ENCODE measurements around the gene FOXJ3. TPM values are rescaled to one million over a fixed set of nuclear protein-coding genes. Genes with fewer than 3 reads are reported as not detected.

Gene FOXJ3
- total RNA-seq, 1 donor from 2014 or later: 45.0 TPM

- Mint-ChIP-seq H3K9me3 (ENCODE audit: unreplicated experiment) (no peaks in the 10 kb centered on the region), H3K36me3 (ENCODE audit: unreplicated experiment) (no peaks in the 10 kb centered on the region)
Measured at GRCh38 chr1:42133809-42134526, 201.1 kb downstream of the FOXJ3 start.

GRCh38 chr1:42133390-42133789 lies 201.6 kb downstream of the FOXJ3 start:
- no peak for TF ChIP-seq CTCF (IDR thresholded peaks at IDR 0.05; ENCODE audit: partially characterized antibody, unreplicated experiment)
- H3K36me3 Mint-ChIP-seq (ENCODE audit: unreplicated experiment): no peaks in the 10 kb centered on the region
- peaks cover 4% of the 10 kb centered on the region for H3K27me3 Mint-ChIP-seq (ENCODE audit: unreplicated experiment)
- H3K27ac Mint-ChIP-seq (ENCODE audit: unreplicated experiment): no peak overlapping the region
- H3K9me3 Mint-ChIP-seq (ENCODE audit: unreplicated experiment): no peaks in the 10 kb centered on the region
- H3K4me3 Mint-ChIP-seq (ENCODE audit: unreplicated experiment): no peak overlapping the region
- peaks cover 8% of the 10 kb centered on the region for H3K4me1 Mint-ChIP-seq (ENCODE audit: low read depth, unreplicated experiment)
- DNase-seq: no peak

More at GRCh38 chr1:42133809-42134526, 201.1 kb downstream of the FOXJ3 start:
- peaks cover 4% of the 10 kb centered on the region for H3K27me3 Mint-ChIP-seq (ENCODE audit: unreplicated experiment)
- peaks cover 10% of the 10 kb centered on the region for H3K4me1 Mint-ChIP-seq (ENCODE audit: low read depth, unreplicated experiment)
- DNase-seq: no peak
- no peak for TF ChIP-seq CTCF (IDR thresholded peaks at IDR 0.05; ENCODE audit: partially characterized antibody, unreplicated experiment)
- H3K4me3 Mint-ChIP-seq (ENCODE audit: unreplicated experiment): no peak overlapping the region
- no peak overlapping the region for H3K27ac Mint-ChIP-seq (ENCODE audit: unreplicated experiment)

- Mint-ChIP-seq H3K27me3 (ENCODE audit: unreplicated experiment) (no peaks in the 10 kb centered on the region), H3K27ac (ENCODE audit: unreplicated experiment) (no peak overlapping the region), H3K9me3 (ENCODE audit: unreplicated experiment) (no peaks in the 10 kb centered on the region), H3K4me3 (ENCODE audit: unreplicated experiment) (no peak overlapping the region), H3K4me1 (ENCODE audit: low read depth, unreplicated experiment) (no peaks in the 10 kb centered on the region), H3K36me3 (ENCODE audit: unreplicated experiment) (peaks cover 4% of the 10 kb centered on the region)
- no peak for DNase-seq
- TF ChIP-seq CTCF (IDR thresholded peaks at IDR 0.05; ENCODE audit: partially characterized antibody, unreplicated experiment): no peak
Measured at GRCh38 chr1:42130061-42130660, 204.9 kb downstream of the FOXJ3 start.

GRCh38 chr1:42128964-42129363 lies 206.1 kb downstream of the FOXJ3 start:
- H3K27ac Mint-ChIP-seq (ENCODE audit: unreplicated experiment): no peak overlapping the region
- no peaks in the 10 kb centered on the region for H3K27me3 Mint-ChIP-seq (ENCODE audit: unreplicated experiment)
- no peak for DNase-seq
- H3K4me3 Mint-ChIP-seq (ENCODE audit: unreplicated experiment): no peak overlapping the region
- H3K9me3 Mint-ChIP-seq (ENCODE audit: unreplicated experiment): no peaks in the 10 kb centered on the region
- peaks cover 4% of the 10 kb centered on the region for H3K36me3 Mint-ChIP-seq (ENCODE audit: unreplicated experiment)
- H3K4me1 Mint-ChIP-seq (ENCODE audit: low read depth, unreplicated experiment): no peaks in the 10 kb centered on the region
- TF ChIP-seq CTCF (IDR thresholded peaks at IDR 0.05; ENCODE audit: partially characterized antibody, unreplicated experiment): no peak

GRCh38 chr1:42128499-42128898 lies 206.5 kb downstream of the FOXJ3 start:
- H3K36me3 Mint-ChIP-seq (ENCODE audit: unreplicated experiment): peaks cover 4% of the 10 kb centered on the region
- H3K4me1 Mint-ChIP-seq (ENCODE audit: low read depth, unreplicated experiment): no peaks in the 10 kb centered on the region
- H3K27me3 Mint-ChIP-seq (ENCODE audit: unreplicated experiment): no peaks in the 10 kb centered on the region
- no peak for TF ChIP-seq CTCF (IDR thresholded peaks at IDR 0.05; ENCODE audit: partially characterized antibody, unreplicated experiment)
- no peaks in the 10 kb centered on the region for H3K9me3 Mint-ChIP-seq (ENCODE audit: unreplicated experiment)
- DNase-seq: no peak
- H3K27ac Mint-ChIP-seq (ENCODE audit: unreplicated experiment): no peak overlapping the region
- H3K4me3 Mint-ChIP-seq (ENCODE audit: unreplicated experiment): no peak overlapping the region
